Heart right ventricle (tissue), 16 donors: ENCODE results near the gene FHOD3. TPM values are rescaled to one million over a fixed set of nuclear protein-coding genes. Genes with fewer than 3 reads are reported as not detected.
A peak's percentile ranks its signal among the peaks of the same experiment; 100 is the strongest.

Source experiments
- ATAC-seq, 8 donors: fragments of 200-7000 bp; cut with Tn5 transposase; one replicate each; pipeline ENCODE4 v1.9.1; 2020; ENCODE audit warnings: mild to moderate bottlenecking in 8 of 8, moderate library complexity in 8 of 8, moderate number of reproducible peaks in 1 of 8
- DNase-seq, 2 donors: peaks; one replicate each; pipeline ENCODE4 v3.0.0-alpha.2; 2020
- H3K27ac ChIP-seq, 10 donors: fragments of 200-600 bp; sonication (generic) in 2 of 10; one replicate each; pipeline versions ENCODE4 v1.5.0 to v1.8.0; 2020 to 2022; ENCODE audit warnings: mild to moderate bottlenecking in 3 of 10
- H3K27me3 ChIP-seq, 7 donors: fragments of 200-600 bp; one replicate each; pipeline ENCODE4 v1.8.0; 2021 to 2022; ENCODE audit warnings: mild to moderate bottlenecking in 2 of 7
- H3K36me3 ChIP-seq, 9 donors: fragments of 200-600 bp; sonication (generic) in 1 of 9; one replicate each; pipeline versions ENCODE4 v1.5.0 to v1.8.0; 2020 to 2022; ENCODE audit warnings: mild to moderate bottlenecking in 2 of 9
- H3K4me1 ChIP-seq, 9 donors: fragments of 200-600 bp; sonication (generic) in 1 of 9; one replicate each; pipeline versions ENCODE4 v1.5.0 to v1.8.0; 2020 to 2022; ENCODE audit warnings: mild to moderate bottlenecking in 4 of 9
- H3K4me3 ChIP-seq, 10 donors: fragments of 200-600 bp; sonication (generic) in 2 of 10; one replicate each; pipeline versions ENCODE4 v1.5.0 to v1.8.0; 2020 to 2022; ENCODE audit warnings: mild to moderate bottlenecking in 7 of 10, moderate library complexity in 2 of 10
- H3K9me3 ChIP-seq, 11 donors: fragments of 200-600 bp in 10 of 11; sonication (generic) in 2 of 11; one replicate each; pipeline versions ENCODE4 v1.5.0 to v1.8.0; 2013 to 2022; ENCODE audit warnings: mild to moderate bottlenecking in 2 of 11, control low read depth in 1 of 11, moderate library complexity in 1 of 11
- WGBS, 2 donors: extraction: QIAGEN DNeasy Blood & Tissue Kit; methylation state at CpG; one replicate each; pipeline ENCODE4 v1.1.7; 2013; ENCODE audit warnings: inconsistent platforms in 1 of 2; 5-methylcytosine and 5-hydroxymethylcytosine counted together
- intact Hi-C, 10 donors: fragments of 100-400 bp; cut with DNase I; formaldehyde crosslinking; loops; one replicate each; pipeline versions ENCODE4 v1.11.1 to v1.14.2; 2022
- polyA plus RNA-seq, 2 donors: library from polyadenylated mRNA; stranded (reverse); fragments of 200-250 nt; gene quantifications; one replicate each; pipeline ENCODE4 v1.2.3, GENCODE V29; 2013
- total RNA-seq, 10 donors: library from RNA; stranded (reverse); fragmentation: NEBNext Ultra II Directional in 3 of 10; extraction: Animal tissue kit (Norgen Biotek cat#: 25700) in 3 of 10; gene quantifications; one replicate each; pipeline versions ENCODE4 v1.2.1 to v1.2.4, GENCODE V29; 2021 to 2023
- TF ChIP-seq, protein P1 (sequence below), 9 donors: fragments of 200-600 bp; sonication (generic) in 2 of 9; IDR thresholded peaks; one replicate each; pipeline versions ENCODE4 v1.5.0 to v1.8.0; 2021 to 2022; ENCODE audit warnings: antibody characterized with exemption in 9 of 9, mild to moderate bottlenecking in 5 of 9, moderate library complexity in 1 of 9
- donor health status: Arrhythmogenic right ventricular cardiomyopathy.
- donor health status: ischemic (EF 13 %, LVEDD 7.1; RV severe dilation, severe dysfunction).
- donor health status: healthy with polysubstance abuse.
- donor health status: DM: no; HTN: yes; CAD: no.
- donor health status: DM: no; HTN: no; CAD: no.
- donor health status: ischemic (EF 25% LVEDD 6.9; RV normal size, moderate dysfunction).
- donor health status: ischemic (EF 25% LVEDD 5.7; RV mildly dilated, moderate dysfunction).
- donor health status: healthy.
- donor health status: DM: yes; HTN: yes; CAD: no.
- donor health status: Ischemic cardiomyopathy.
- donor health status: ischemic (EF 35%, LVEDD 5.7; RV mildly dilated, moderate dysfunction).
- donor health status: nonischemic (EF 11% LVEDD 7.7; RV severe dilation, severe dysfunction).
- donor health status: DM: yes; HTN: yes; CAD: no.
- donor health status: PGD.
- donor health status: ischemic (EF 29% LVEDD 5.4; RV normal size, mild dysfunction).
- donor health status: nonischemic (EF 23%, LVEDD 6.1; RV moderate dilation, normal function).

FHOD3 gene
- total and polyA plus RNA-seq, 12 donors: 81.8 to 484 (median 356) TPM

DNA sequence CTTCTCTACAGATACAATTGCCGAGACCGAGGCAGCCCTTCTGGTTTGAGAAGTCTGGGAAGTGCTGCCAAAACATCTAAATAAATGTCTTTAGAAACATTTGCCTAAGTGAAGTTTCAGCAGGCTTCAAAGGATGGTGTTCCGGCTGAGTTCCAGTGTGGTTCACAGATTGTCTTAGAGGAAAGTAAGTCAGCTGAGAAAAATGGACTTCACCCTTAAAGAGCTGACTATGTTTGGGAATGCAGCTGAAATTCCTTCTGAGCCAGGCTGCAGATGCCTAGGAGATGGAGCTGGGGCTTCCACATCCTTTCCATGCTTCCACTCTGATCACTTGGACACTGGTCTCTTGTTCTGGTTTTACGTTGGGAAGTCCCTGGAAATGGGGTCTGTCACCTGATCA is 83.6 kb downstream of the FHOD3 start:
- TF ChIP-seq, protein P1, sequence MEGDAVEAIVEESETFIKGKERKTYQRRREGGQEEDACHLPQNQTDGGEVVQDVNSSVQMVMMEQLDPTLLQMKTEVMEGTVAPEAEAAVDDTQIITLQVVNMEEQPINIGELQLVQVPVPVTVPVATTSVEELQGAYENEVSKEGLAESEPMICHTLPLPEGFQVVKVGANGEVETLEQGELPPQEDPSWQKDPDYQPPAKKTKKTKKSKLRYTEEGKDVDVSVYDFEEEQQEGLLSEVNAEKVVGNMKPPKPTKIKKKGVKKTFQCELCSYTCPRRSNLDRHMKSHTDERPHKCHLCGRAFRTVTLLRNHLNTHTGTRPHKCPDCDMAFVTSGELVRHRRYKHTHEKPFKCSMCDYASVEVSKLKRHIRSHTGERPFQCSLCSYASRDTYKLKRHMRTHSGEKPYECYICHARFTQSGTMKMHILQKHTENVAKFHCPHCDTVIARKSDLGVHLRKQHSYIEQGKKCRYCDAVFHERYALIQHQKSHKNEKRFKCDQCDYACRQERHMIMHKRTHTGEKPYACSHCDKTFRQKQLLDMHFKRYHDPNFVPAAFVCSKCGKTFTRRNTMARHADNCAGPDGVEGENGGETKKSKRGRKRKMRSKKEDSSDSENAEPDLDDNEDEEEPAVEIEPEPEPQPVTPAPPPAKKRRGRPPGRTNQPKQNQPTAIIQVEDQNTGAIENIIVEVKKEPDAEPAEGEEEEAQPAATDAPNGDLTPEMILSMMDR (IDR thresholded peaks at IDR 0.05): no peak
- DNase-seq: no peak
- intact Hi-C loops: loop anchor here in 1 of 10 donors (10.0 kb wide), 1 partner anchor 84 kb away; no protein-coding TSS in a partner anchor
- Histone ChIP-seq H3K4me3 (no peak overlapping the region), H3K36me3 (no peaks in the 10 kb centered on the region), H3K9me3 (no peaks in the 10 kb centered on the region), H3K4me1 (peaks cover 0 to 84% (median 27%) of the 10 kb centered on the region in 9 donors), H3K27ac (peak overlapping the region in 9 of 10 donors; percentile 24 to 73 (median 58)), H3K27me3 (no peaks in the 10 kb centered on the region)
- no peak for ATAC-seq
- 46 to 65% methylated on average over 4 of the region's 4 CpGs for WGBS, 2 donors

DNA sequence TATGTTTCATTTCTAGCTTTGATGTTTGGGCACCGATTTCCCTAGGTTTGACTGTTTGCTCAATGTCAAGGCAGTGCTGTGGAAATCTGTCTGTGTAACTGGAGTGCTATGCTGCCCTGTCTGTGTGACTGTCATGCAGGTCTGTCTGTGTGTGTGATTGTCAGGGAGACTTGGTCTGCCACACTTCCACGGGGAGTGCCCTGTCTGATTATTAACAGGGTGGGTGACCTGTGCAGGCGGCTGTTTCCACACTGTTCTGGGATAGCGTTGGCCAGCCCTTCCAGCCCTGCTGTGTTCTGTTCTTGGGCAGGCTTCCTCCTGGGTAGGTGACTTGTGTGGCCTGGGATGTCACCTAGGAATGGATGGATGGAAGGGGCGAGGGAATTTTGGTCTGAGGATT is 85.3 kb downstream of the FHOD3 start:
- ATAC-seq (peak in 7 of 8 donors; percentile 25 to 49 (median 36)), DNase-seq (no peak)
- TF ChIP-seq, protein P1 (IDR thresholded peaks at IDR 0.05): no peak
- peaks cover 0 to 83% (median 39%) of the 10 kb centered on the region in 9 donors for H3K4me1 ChIP-seq
- peak overlapping the region in 8 of 10 donors; percentile 42 to 73 (median 66) for H3K27ac ChIP-seq
- no peaks in the 10 kb centered on the region for H3K9me3 ChIP-seq
- WGBS, 2 donors: 40 to 52% methylated on average over 5 of the region's 5 CpGs
- no peak overlapping the region for H3K4me3 ChIP-seq
- H3K36me3 ChIP-seq: no peaks in the 10 kb centered on the region
- intact Hi-C loops: loop anchor here in 1 of 10 donors (10.0 kb wide), 1 partner anchor 82 kb away; no protein-coding TSS in a partner anchor
- H3K27me3 ChIP-seq: no peaks in the 10 kb centered on the region

DNA sequence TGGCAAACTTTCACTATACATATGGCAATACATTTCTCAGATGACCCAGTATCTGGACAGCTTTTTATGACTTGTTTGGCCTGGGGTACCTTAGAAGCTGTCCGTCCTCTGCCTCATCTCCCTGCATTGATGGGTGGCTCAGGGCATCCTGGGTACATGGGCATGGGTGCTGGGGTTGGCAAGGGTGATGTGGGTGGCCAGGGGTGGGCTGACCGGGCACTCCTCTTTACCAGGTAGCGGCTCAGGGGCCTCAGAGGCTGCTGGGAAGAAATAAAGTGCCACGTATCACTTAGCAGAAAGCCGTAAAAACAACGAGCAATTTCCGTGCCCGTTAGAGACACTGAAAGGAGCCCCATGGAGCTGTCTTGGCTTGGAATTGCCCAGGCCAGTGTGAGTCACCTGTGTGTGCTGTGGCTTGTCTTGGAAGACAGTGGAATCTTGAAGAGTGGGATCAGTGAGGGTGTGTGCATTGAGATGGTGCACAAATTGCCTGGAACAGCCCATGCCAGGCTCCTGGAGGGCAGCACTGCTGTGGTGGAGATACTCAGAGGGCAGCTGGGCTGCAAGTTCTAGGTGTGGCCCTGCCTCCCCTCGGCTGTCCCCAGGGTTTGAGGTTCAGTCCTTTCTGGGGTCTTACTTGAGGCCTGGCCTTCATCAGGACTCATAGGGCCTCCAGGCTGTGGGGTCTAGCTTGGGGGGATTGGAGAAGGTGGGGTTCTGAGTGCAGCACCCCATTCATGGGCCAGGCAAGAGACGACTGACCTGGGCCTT is 88.8 kb downstream of the FHOD3 start:
- TF ChIP-seq, protein P1 (IDR thresholded peaks at IDR 0.05): no peak
- WGBS, 2 donors: 83 to 84% methylated on average over 10 of the region's 10 CpGs
- Histone ChIP-seq H3K4me1 (peaks cover 0 to 84% (median 50%) of the 10 kb centered on the region in 9 donors), H3K9me3 (no peaks in the 10 kb centered on the region), H3K27me3 (no peaks in the 10 kb centered on the region), H3K4me3 (no peak overlapping the region), H3K36me3 (no peaks in the 10 kb centered on the region), H3K27ac (peak overlapping the region in 8 of 10 donors; percentile 10 to 88 (median 82))
- no peak for DNase-seq
- ATAC-seq: no peak
- intact Hi-C loops: loop anchor here in 1 of 10 donors (10.0 kb wide), 1 partner anchor 78 kb away; no protein-coding TSS in a partner anchor

GRCh38 chr18:36387310-36387709 is 89.8 kb downstream of the FHOD3 start:
- TF ChIP-seq, protein P1 (IDR thresholded peaks at IDR 0.05): no peak
- peak overlapping the region in 8 of 10 donors; percentile 10 to 88 (median 82) for H3K27ac ChIP-seq
- intact Hi-C loops: loop anchor here in 1 of 10 donors (10.0 kb wide), 1 partner anchor 77 kb away; no protein-coding TSS in a partner anchor
- no peaks in the 10 kb centered on the region for H3K27me3 ChIP-seq
- H3K4me1 ChIP-seq: peaks cover 0 to 84% (median 43%) of the 10 kb centered on the region in 9 donors
- 45 to 49% methylated on average over 3 of the region's 3 CpGs for WGBS, 2 donors
- no peaks in the 10 kb centered on the region for H3K9me3 ChIP-seq
- DNase-seq (no peak), ATAC-seq (no peak)
- H3K4me3 ChIP-seq: no peak overlapping the region
- no peaks in the 10 kb centered on the region for H3K36me3 ChIP-seq
